ENCODE results near the gene NAV1. TPM values are rescaled to one million over a fixed set of nuclear protein-coding genes. Genes with fewer than 3 reads are reported as not detected.
A peak's percentile ranks its signal among the peaks of the same experiment; 100 is the strongest.
"Not testable (repeated sequence)": the region's sequence is repeated elsewhere in the genome, so short reads cannot be mapped to it uniquely, and the experiment has no call there.

Gene NAV1, protein sequence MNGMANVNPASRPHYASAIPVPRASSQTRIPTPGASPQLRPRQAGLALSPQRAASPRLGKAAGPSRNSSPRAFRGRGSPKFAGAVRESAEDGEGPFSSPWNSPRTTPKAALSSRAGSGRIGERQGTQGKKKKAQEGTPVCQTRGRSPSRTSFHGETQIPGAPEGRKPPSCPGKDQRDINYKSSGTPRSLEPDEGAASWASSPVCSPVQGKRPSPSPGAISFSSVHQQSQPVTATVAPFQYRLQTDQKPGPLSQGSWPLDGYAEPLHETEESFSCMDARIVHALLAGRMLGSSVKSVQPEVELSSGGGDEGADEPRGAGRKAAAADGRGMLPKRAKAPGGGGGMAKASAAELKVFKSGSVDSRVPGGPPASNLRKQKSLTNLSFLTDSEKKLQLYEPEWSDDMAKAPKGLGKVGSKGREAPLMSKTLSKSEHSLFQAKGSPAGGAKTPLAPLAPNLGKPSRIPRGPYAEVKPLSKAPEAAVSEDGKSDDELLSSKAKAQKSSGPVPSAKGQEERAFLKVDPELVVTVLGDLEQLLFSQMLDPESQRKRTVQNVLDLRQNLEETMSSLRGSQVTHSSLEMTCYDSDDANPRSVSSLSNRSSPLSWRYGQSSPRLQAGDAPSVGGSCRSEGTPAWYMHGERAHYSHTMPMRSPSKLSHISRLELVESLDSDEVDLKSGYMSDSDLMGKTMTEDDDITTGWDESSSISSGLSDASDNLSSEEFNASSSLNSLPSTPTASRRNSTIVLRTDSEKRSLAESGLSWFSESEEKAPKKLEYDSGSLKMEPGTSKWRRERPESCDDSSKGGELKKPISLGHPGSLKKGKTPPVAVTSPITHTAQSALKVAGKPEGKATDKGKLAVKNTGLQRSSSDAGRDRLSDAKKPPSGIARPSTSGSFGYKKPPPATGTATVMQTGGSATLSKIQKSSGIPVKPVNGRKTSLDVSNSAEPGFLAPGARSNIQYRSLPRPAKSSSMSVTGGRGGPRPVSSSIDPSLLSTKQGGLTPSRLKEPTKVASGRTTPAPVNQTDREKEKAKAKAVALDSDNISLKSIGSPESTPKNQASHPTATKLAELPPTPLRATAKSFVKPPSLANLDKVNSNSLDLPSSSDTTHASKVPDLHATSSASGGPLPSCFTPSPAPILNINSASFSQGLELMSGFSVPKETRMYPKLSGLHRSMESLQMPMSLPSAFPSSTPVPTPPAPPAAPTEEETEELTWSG (N-terminal part only)
- polyA plus RNA-seq (2013), result 10.2 TPM

DNA sequence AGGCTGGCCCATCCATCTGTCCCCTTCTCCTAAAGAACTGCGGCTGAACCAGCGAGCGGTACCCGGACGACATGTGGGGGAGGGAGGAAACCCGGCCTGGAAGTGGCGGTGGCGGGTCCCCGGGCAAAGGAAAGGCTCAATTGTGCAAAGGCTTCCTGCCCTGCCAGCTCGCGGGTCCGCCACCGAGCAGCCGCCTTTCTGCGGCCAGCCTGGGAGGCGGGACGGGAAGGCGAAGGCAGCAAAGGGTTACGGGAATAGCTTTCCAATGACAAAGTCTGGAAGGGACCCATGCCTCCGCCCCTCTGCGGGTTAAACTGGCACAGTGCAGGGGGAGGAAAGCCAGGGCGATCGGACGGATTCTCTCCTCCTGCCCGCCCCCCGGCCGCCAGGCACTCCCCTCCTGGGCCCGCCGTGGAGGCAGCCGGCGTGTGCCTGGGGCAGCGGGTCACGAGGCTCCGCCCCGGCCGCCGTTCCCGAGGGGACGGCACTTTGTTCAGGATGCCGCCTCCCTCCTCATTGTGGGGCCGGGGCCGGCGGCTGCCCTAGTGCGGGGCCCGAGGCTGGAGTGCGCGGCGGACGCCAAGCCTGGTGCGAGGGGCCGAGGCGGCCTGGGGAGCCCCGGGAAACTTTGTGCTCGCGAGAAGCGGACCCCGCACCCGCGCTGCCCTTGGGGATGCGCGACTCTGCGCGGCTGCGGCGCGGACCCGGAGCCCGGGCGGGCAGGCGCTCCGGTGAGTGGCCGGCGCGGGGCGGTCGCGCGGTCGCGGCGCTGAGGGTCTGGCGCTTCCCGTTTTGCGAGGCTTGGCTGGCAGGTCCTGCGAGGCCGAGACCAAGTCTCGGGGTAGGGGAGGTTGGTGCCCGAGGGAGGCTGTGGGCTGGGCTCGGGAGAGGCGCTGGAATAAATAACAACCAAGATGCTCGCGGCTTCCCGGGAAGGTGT, at the start of gene NAV1:
Gene NAV1, plus strand, starts transcription at position 516 of the 940 bp plus-strand sequence. CDS start 83,758 bp downstream, outside the sequence.
- H3K4me1 ChIP-seq (ENCODE audit: control extremely low read depth in 1 of 4, control insufficient read depth in 4 of 4, insufficient read depth in 4 of 4, low read length in 3 of 4), result peaks cover 0 to 56% (median 50%) of the 10 kb centered on the region in 4 experiments
- peak within 1 kb of the TSS; percentile 58 to 89 (median 73) for H3K4me3 ChIP-seq (ENCODE audit: control insufficient read depth in 1 of 7, extremely low read depth in 1 of 7, insufficient read depth in 4 of 7, low read depth in 2 of 7, low read length in 6 of 7)
- H3K36me3 ChIP-seq (ENCODE audit: control insufficient read depth in 4 of 4, insufficient read depth in 4 of 4, low read length in 3 of 4), result no peaks in the 10 kb centered on the region
- under 1% methylated on average over 88 of the region's 93 CpGs for WGBS (ENCODE audit: insufficient coverage)
- peak in 2 of 3 donors; percentile 54 to 69 for DNase-seq
- H3K27ac ChIP-seq (ENCODE audit: insufficient read depth in 1 of 2, low read depth in 1 of 2, low read length in 2 of 2, poor library complexity in 1 of 2, severe bottlenecking in 2 of 2), result no peak within 1 kb of the TSS
- POLR2A ChIA-PET, result no interaction called here
- CTCF ChIA-PET, result interaction anchor here (1.6 to 13.4 kb wide), 5 partner anchors 6 to 171 kb away, joined by 4 to 147 read pairs (median 102); partner anchors contain the start of gene NAV1
- H3K9me3 ChIP-seq (ENCODE audit: control extremely low read depth in 1 of 5, control insufficient read depth in 4 of 5, insufficient read depth in 2 of 5, low read depth in 1 of 5, low read length in 4 of 5), result no peaks in the 10 kb centered on the region
- peaks cover 0 to 1% (median 0%) of the 10 kb centered on the region in 5 experiments for H3K27me3 ChIP-seq (replicated peaks in 2 of 5; ENCODE audit: control insufficient read depth in 4 of 5, insufficient read depth in 5 of 5, low read length in 4 of 5)

- Histone ChIP-seq H3K27me3 (replicated peaks in 2 of 5; ENCODE audit: control insufficient read depth in 4 of 5, insufficient read depth in 5 of 5, low read length in 4 of 5) (no peaks in the 10 kb centered on the region), H3K4me1 (ENCODE audit: control extremely low read depth in 1 of 4, control insufficient read depth in 4 of 4, insufficient read depth in 4 of 4, low read length in 3 of 4) (peaks cover 16 to 83% (median 60%) of the 10 kb centered on the region in 4 experiments), H3K36me3 (ENCODE audit: control insufficient read depth in 4 of 4, insufficient read depth in 4 of 4, low read length in 3 of 4) (peaks cover 3 to 26% (median 14%) of the 10 kb centered on the region in 4 experiments), H3K27ac (ENCODE audit: insufficient read depth in 1 of 2, low read depth in 1 of 2, low read length in 2 of 2, poor library complexity in 1 of 2, severe bottlenecking in 2 of 2) (no peak overlapping the region), H3K9me3 (ENCODE audit: control extremely low read depth in 1 of 5, control insufficient read depth in 4 of 5, insufficient read depth in 2 of 5, low read depth in 1 of 5, low read length in 4 of 5) (no peaks in the 10 kb centered on the region), H3K4me3 (ENCODE audit: control insufficient read depth in 1 of 7, extremely low read depth in 1 of 7, insufficient read depth in 4 of 7, low read depth in 2 of 7, low read length in 6 of 7) (no peak overlapping the region)
- peak in 2 of 3 donors; percentile 64 to 68 for DNase-seq
- POLR2A ChIA-PET, result interaction anchor here (0.9 kb wide), 1 partner anchor 17 kb away, joined by 4 read pairs; the partner anchor contains the start of gene CSRP1
- CTCF ChIA-PET, result interaction anchor here (1.3 to 29.7 kb wide), 4 partner anchors 8 to 303 kb away, joined by 3 to 1059 read pairs (median 187); partner anchors contain the start of gene CSRP1
- WGBS (ENCODE audit: insufficient coverage), result 69% methylated on average over 6 of the region's 6 CpGs
Observed at GRCh38 chr1:201489643-201490261, 49.2 kb upstream of the NAV1 start.

DNA sequence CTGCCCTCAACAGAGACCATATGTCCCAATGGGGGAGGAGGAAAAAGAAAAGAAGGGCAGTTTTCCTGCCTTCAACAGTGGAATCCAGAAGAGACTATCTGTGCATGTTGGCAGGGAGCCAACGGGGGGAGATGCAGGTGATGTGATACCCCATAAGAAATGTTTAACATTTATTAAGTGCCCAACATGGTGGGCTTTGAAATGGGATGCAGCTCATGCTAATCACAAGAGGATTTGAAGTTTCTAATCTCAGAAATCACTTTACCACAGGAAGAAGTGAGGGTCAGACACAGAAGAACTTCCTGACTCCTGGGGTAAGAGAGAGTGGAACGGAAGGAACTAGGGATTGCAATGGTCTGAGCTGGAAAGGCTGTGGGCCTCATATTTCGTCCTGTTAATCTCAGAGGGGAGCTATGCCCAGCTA, 48.2 kb upstream of the NAV1 start:
- ChIA-PET CTCF (interaction anchor here (1.3 to 29.7 kb wide), 4 partner anchors 9 to 303 kb away, joined by 3 to 1059 read pairs (median 187); partner anchors contain the start of gene CSRP1), POLR2A (no interaction called here)
- Histone ChIP-seq H3K9me3 (ENCODE audit: control extremely low read depth in 1 of 5, control insufficient read depth in 4 of 5, insufficient read depth in 2 of 5, low read depth in 1 of 5, low read length in 4 of 5) (no peaks in the 10 kb centered on the region), H3K36me3 (ENCODE audit: control insufficient read depth in 4 of 4, insufficient read depth in 4 of 4, low read length in 3 of 4) (peaks cover 9 to 28% (median 19%) of the 10 kb centered on the region in 4 experiments), H3K27me3 (replicated peaks in 2 of 5; ENCODE audit: control insufficient read depth in 4 of 5, insufficient read depth in 5 of 5, low read length in 4 of 5) (no peaks in the 10 kb centered on the region), H3K4me3 (ENCODE audit: control insufficient read depth in 1 of 7, extremely low read depth in 1 of 7, insufficient read depth in 4 of 7, low read depth in 2 of 7, low read length in 6 of 7) (peak overlapping the region in 1 of 7 experiments; percentile 7), H3K27ac (ENCODE audit: insufficient read depth in 1 of 2, low read depth in 1 of 2, low read length in 2 of 2, poor library complexity in 1 of 2, severe bottlenecking in 2 of 2) (no peak overlapping the region), H3K4me1 (ENCODE audit: control extremely low read depth in 1 of 4, control insufficient read depth in 4 of 4, insufficient read depth in 4 of 4, low read length in 3 of 4) (peaks cover 13 to 74% (median 52%) of the 10 kb centered on the region in 4 experiments)
- no peak for DNase-seq
- WGBS (ENCODE audit: insufficient coverage), result 17% methylated on average over 2 of the region's 3 CpGs

GRCh38 chr1:201491896-201492511, 46.9 kb upstream of the NAV1 start:
- CTCF ChIA-PET, result interaction anchor here (1.0 to 29.7 kb wide), 5 partner anchors 10 to 57 kb away, joined by 3 to 1059 read pairs (median 21); partner anchors contain the start of gene CSRP1
- no peaks in the 10 kb centered on the region for H3K9me3 ChIP-seq (ENCODE audit: control extremely low read depth in 1 of 5, control insufficient read depth in 4 of 5, insufficient read depth in 2 of 5, low read depth in 1 of 5, low read length in 4 of 5)
- no peak overlapping the region for H3K27ac ChIP-seq (ENCODE audit: insufficient read depth in 1 of 2, low read depth in 1 of 2, low read length in 2 of 2, poor library complexity in 1 of 2, severe bottlenecking in 2 of 2)
- peaks cover 9 to 28% (median 21%) of the 10 kb centered on the region in 4 experiments for H3K36me3 ChIP-seq (ENCODE audit: control insufficient read depth in 4 of 4, insufficient read depth in 4 of 4, low read length in 3 of 4)
- DNase-seq, result no peak
- WGBS (ENCODE audit: insufficient coverage), result 90% methylated on average over 2 of the region's 3 CpGs
- POLR2A ChIA-PET, result no interaction called here
- H3K4me3 ChIP-seq (ENCODE audit: control insufficient read depth in 1 of 7, extremely low read depth in 1 of 7, insufficient read depth in 4 of 7, low read depth in 2 of 7, low read length in 6 of 7), result no peak overlapping the region
- H3K27me3 ChIP-seq (replicated peaks in 2 of 5; ENCODE audit: control insufficient read depth in 4 of 5, insufficient read depth in 5 of 5, low read length in 4 of 5), result no peaks in the 10 kb centered on the region
- peaks cover 12 to 61% (median 42%) of the 10 kb centered on the region in 4 experiments for H3K4me1 ChIP-seq (ENCODE audit: control extremely low read depth in 1 of 4, control insufficient read depth in 4 of 4, insufficient read depth in 4 of 4, low read length in 3 of 4)

- H3K36me3 ChIP-seq (ENCODE audit: control insufficient read depth in 4 of 4, insufficient read depth in 4 of 4, low read length in 3 of 4), result peaks cover 9 to 28% (median 16%) of the 10 kb centered on the region in 4 experiments
- CTCF ChIA-PET, result interaction anchor here (0.6 to 32.1 kb wide), 4 partner anchors 2 to 332 kb away, joined by 3 to 1059 read pairs (median 532); partner anchors contain the start of gene CSRP1
- H3K27ac ChIP-seq (ENCODE audit: insufficient read depth in 1 of 2, low read depth in 1 of 2, low read length in 2 of 2, poor library complexity in 1 of 2, severe bottlenecking in 2 of 2); H3K27me3 ChIP-seq (replicated peaks in 2 of 5; ENCODE audit: control insufficient read depth in 4 of 5, insufficient read depth in 5 of 5, low read length in 4 of 5); DNase-seq; H3K4me3 ChIP-seq (ENCODE audit: control insufficient read depth in 1 of 7, extremely low read depth in 1 of 7, insufficient read depth in 4 of 7, low read depth in 2 of 7, low read length in 6 of 7); H3K9me3 ChIP-seq (ENCODE audit: control extremely low read depth in 1 of 5, control insufficient read depth in 4 of 5, insufficient read depth in 2 of 5, low read depth in 1 of 5, low read length in 4 of 5): not testable (repeated sequence)
- H3K4me1 ChIP-seq (ENCODE audit: control extremely low read depth in 1 of 4, control insufficient read depth in 4 of 4, insufficient read depth in 4 of 4, low read length in 3 of 4), result peaks cover 12 to 52% (median 41%) of the 10 kb centered on the region in 4 experiments
- POLR2A ChIA-PET, result interaction anchor here (1.4 kb wide), 1 partner anchor 11 kb away, joined by 4 read pairs; no protein-coding TSS in a partner anchor
- WGBS (ENCODE audit: insufficient coverage), result 95% methylated on average over 2 of the region's 3 CpGs
Observed at GRCh38 chr1:201493026-201493656, 45.8 kb upstream of the NAV1 start.
